Measurements from ENCODE around the gene TMEM151A.

TMEM151A gene

DNA sequence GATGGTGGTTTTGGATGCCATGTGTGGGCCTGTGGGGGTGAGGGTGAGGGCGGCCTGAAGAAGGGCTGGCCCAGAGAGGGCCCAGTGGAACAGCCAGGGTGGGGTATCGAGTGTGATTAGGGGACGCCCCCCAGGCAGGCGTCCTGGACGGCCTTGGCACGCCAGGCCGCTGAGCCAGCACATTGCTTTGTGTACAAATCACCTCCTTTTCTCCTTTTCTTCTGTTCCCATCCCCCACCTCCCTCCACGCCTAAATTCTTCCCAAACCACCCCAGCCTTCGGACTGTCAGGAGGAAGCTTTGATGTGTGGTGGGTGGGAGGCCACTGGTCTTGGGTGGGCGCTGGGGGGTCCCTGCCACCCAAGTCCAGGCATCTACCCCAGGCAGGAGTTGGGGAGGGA, 33.0 kb downstream of the TMEM151A start:
- no peak for DNase-seq (ENCODE audit: low read depth)

DNA sequence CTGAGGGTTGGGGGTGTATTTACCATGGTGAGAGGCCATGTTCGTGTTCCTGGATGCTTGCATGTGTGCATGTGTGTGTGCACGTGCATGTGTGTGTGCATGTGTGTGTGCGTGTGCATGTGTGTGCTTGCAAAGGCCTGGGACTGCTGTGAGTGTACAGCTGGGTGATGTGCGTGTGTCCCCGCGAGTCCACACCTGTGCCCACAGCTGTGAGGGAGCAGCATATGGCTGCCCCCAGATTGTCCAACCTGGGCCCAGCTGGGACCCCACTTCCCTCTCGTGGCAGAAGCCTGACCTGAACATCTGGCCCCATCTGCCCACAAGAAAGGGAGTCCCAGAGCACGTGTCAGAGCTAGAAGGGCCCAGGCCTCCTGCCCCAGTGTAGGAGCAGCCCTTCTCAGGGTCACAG, 33.6 kb downstream of the TMEM151A start:
- no peak for DNase-seq (ENCODE audit: low read depth)

DNA sequence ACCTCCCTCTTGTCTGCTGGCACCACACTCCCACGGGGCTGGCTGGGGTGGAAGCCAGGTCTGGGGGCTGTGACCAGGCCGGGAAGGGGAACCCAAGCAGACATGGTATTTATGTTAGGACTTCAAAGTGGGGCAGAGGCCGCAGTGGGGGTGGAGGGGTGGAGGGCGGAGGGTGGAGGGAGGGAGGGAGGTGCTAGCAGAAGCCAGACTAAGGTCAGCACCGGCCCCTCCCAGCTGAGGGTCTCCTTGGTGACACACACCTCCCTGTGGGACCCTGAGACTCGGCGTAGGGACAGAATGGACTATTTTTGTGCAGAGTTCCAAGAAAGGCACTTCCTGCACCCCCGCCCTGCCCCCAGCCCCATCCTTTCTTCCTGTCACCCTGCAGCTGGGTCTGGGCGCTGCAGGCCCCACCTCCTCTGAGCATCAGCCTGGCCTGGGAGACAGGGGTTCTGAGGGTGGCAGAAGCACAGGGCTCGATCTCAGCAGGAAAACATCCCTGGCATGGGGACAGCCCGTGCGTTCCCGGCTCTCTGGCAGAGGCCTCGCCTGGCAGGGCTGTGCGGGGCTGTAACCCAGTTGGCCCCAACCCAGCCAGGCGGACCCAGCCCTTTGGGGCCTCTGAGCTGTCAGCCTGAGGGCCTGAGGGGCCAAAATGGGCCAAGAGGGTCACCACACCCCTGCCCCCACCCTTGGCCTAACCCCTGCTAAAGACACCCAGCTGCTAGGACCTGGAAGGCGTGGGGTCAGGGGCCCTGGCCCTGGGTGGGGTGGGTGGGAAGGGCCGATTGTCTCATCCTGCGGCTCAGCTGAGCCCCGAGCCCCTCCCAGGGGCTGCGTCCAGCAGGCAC, 34.8 kb downstream of the TMEM151A start:
- no peak for DNase-seq (ENCODE audit: low read depth)

DNA sequence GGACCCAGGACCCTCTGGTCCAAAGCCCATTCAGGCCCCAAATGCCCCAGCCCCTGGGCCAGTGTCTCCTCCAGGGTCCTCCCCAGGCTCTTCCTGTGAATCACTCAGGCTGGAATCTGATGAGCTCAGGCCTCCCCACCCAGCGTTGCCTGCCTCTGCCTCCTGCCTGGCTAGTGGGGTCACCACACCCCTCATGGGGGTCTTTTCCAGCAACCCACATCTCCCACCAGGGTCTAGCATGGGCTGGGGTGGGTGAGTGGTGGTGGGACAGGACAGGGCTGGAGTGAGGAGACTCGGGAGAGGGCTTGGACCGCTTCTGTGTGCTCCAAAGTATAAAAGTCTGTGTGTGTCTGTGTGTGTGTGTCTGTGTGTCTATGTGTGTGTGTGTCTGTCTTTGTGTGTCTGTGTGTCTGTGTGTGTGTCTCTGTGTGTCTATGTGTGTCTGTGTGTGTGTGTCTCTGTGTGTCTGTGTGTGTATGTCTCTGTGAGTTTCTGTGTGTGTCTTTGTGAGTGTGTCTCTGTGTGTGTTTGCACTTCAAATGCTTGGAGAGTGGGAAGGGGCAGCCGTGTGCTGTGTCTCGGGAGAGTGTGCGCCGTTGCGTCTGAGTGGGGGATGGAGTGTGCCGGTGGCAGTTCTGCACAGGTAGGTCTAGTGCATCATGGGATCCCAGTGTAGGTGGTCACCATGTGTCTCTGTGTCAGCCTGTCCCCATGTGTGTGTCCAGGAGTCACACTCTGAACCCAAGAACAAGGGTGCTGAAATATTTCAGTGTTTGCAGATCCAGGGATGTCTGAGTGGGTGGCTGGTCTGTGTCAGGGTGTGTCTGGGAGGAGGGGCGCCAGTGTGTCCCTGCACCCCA, 35.7 kb downstream of the TMEM151A start:
- no peak for DNase-seq (ENCODE audit: low read depth)

DNA sequence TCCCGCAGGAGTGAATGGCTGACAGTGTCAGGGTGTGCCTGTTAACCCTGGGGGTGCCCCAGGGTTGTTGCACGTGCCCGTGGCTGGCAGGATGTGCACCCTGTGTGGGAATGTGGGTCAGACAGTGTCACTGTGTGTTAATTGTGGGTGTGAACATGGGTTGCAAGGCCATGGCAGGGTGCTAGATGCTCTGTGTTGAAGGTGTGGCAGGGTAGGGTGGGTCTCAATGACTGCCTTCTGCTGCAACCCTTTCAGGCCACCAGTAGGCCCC, 36.3 kb downstream of the TMEM151A start:
- DNase-seq (ENCODE audit: low read depth) = no peak

DNA sequence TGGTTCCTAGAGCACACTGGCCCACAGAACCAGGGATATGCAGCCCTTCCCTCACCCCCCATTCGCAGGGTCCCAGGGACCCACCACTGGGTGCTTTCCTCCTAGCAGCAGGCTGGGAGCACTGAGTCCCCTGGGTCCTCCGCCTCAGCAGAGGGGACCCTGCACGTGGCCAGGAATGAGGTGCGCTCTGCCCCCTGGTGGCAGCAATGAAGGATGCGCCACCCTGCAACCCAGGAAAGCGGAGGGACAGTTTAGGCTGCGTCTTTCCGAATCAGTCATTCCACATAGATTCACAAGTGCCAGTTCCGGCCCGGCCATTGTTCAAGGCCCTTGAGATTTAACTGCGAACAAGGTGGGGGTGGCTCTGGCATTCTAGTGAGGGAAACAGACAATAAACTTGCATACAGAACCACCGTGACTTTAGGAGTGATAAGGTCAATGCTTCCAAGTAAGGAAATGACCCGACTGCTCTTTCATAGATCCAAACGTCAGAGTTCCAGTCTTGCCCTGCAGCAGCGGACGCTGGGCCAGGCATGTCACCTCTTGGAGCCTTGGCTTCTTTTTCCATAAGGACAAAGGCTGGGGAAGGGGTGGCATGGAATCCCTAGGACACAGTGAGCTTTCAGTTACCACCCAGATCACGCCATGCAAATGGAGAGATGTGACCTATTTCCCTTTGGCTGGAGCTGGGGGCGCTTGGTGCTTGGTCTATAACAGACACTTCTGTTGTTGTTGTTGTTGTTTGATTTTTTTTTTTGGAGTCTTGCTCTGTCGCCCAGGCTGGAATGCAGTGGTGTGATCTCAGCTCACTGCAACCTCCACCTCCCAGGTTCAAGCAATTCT, 36.8 kb downstream of the TMEM151A start:
- peak; percentile 77 for DNase-seq (ENCODE audit: low read depth)

DNA sequence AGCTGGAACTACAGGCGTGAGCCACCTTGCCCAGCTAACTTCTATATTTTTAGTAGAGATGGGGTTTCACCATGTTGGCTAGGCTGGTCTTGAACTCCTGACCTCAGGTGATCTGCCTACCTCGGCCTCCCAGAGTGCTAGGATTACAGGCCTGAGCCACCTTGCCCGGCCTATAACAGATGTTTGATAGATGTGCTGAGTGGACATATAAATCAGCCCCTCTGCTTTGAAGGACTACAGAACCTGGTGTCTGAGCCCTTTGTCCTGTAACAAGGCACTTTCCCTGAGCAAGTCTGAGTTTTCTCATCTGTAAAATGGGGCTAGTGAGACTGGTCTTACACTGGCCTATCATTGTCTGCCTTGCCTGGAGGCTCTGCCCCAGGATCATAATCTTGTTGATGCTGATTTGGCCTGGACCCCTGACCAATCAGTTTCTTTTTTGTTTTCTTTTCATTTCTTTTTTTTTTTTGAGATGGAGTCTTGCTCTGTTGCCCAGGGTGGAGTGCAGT, 37.5 kb downstream of the TMEM151A start:
- no peak for DNase-seq (ENCODE audit: low read depth)

DNA sequence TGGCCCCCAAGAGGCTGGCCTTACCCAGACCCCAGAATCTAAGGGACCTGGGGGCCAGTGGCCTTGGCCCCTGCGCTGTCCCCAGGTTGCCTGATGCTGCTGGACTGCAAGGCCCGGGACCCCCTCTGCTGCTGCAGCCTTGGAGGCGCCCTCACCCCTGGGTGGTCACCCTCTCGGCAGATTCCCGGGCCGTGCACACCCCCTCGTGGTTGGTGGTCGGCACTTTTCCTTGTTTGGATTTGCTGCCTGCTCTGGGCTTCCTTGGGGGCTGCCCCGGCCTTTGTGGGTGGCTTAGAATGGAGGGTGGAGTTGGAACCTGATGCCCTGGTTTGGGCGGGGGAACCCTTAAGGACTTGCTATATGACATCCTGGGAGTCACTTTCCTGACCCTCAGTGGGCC, 39.2 kb downstream of the TMEM151A start:
- no peak for DNase-seq (ENCODE audit: low read depth)

DNA sequence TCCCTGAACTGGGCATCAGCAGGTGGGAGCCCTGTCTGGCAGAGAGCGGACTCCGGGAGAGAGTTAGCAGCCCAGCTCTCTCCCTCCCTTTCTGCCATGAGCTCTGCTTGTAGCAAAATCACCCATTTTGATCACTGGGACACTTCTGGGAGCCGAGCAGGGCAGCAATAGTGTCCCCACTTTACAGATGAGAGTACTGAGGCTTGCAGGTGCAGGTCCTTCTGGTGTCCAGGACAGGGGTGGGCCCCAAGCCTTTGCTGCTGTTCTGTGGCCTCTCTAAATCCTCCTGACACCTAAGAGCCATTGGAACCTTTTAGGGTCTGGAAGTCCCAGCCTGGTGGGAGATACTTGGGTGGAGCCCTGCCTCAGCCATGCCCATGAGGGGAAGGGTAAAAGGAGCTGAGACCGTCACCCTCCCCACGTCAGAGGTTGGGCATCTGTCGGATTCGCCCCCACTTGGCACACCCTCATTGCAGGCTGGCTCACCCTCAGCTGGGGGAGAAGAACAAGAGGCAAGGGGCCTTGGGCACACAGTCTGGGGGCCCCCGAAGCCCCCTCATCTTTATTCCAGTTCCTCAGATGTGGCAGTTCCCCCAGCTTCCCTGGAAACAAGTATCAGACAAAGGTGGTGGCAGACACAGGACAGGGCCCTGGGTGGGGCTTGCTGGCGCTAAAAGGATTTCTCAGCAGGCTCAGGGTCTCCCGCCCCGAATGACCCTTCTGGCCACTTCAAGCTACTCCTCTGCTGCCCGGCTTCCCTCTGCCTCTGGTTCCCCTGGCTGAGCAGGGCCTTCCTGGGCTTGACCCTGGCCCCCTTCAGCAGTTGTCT, 40.1 kb downstream of the TMEM151A start:
- no peak for DNase-seq (ENCODE audit: low read depth)

DNA sequence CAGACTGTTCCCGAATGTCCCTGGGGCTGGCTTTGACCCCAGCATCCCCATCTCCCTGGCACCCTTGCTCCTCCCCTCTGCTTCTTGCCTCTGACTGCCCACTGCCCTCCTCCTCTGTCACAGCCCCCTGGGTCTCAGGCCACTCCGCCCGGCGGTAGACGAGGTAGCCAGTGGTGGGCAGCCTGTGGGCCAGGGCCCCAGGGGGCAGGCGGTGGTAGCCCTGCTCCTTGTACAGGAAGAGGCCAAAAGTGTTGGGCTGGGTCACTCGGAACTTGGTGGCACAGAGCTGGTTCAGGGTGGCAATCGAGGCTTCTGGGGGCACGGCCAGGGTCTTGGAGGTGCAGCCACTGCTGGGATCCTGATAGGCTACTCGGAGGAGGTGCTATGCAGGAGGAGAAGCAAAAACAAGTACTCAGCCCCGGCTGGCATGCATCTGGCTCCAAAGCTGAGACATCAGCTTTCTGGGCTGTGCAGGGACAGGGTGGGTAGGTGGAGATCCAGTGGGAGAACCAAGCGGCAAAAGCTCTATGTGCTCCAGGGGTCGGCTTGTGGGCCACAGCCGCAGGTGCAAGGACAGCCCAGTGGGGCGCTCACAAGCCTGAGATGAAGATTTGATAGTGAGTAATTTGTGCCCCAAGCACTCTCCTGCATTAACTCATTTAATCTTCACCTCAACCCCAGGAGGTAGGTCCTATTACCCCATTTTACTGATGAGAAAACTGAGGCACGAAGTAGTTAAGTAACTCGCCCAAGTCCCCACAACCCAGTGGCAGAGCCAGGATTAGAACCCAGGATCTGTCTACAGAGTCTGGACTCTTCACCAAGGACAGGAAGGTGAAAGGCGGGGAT, 40.9 kb downstream of the TMEM151A start:
- DNase-seq (ENCODE audit: low read depth) = no peak

DNA sequence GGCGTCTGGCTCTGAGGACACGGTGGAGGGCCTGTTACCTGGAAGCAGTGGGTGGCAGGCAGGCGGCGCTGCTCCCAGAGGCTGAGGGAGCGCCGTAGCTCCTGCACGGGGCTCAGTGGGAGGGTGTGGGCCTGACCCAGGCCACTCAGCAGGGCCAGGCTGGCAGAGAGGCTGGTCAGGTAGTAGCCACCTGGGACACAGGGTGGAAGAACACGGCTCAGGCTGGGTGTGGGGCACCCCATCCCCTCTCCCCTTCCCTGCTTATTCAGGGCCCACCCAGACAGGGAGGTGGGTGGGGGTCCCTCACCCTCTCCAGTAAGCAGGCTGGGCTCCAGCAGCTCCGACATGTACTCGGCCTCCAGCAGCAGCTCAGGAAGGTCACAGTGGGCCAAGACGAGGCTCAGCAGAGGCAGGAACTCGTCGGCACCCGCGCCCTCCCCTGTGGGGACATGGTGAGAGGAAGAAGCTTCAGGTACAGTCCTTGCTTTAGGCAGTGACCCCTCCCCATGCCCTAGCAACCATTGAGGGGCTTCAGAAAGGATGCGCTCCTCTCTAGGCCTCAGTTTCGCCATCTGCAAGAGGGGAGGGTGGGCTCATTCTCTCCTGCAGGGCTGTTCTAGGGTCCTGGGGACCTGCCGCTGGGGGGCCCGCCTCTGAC, 41.7 kb downstream of the TMEM151A start:
- no peak for DNase-seq (ENCODE audit: low read depth)

DNA sequence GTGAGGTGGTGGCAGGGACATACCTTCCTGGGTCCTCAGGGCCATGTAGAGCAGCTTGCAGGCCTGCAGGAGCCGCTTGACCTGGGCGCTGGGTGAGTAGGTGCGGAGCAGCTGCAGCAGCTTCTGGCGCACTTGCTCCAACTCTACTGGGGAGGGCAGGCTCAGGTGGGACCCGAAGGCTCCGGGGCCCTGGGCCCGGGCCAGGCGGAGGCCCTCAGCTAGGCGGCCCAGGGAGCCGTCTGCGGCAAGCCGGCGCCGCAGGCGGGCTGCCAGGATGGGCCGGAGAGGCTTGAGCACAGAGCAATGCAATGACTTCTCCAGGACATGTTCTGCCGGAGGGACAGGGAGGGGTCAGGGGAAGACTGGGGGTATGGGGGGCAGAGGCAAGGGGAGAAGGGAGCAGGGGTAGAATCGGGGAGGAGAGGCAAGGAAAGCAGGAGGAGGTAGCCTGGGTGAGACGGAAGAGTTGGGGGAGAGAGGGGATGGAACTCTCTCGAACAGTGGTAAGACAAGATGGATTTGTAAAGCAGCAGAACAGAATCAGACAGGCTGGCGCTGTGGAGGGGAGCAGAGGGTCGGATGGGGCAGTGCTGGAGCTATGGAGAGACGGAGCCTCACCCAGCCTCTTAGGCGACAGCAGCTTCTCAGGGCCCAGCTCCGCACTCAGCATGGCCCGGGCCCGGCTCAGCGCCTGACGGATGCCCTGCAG, 42.4 kb downstream of the TMEM151A start:
- DNase-seq (ENCODE audit: low read depth) = no peak

DNA sequence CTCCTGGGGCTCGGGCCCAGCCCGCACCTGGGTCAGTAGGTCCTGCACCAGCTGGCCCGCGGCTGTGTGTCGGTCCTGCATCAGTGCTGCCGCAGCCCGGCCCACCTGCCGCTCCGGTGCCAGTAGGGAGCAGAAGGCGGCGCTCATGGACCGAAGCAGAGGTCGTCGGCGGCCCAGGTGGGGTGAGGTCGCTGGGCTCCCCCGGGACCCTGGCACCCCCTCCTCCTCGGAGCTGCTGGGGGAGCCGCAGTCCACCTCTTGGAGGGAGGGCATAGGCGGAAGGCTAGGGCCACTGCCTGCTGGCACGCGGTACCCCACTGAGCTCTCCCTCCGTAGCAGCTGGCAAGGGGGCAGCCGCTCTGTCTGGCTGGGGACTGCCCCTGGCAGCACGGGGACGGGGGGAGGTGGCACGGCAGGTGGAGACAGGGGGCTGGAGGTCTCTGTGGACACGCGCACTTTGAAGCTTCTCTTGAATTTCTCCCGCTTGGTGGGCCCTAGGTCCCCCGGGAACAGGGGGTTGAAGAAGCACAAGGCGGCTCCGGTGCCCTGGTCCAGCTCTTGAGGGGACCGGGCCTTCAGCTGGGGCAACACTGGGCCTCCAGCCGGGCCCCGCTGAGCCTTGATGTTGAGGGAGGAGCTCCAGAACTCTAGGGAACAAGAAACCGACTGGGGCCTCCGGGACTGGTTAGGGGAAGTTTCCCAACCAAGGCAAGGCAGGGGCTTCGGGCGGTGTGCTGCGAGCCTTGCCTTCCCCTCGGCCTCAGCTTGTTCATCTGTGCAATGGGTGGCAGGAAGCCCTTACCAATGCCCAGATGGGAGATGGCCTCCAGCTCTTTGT, 43.1 kb downstream of the TMEM151A start:
- DNase-seq (ENCODE audit: low read depth) = no peak

DNA sequence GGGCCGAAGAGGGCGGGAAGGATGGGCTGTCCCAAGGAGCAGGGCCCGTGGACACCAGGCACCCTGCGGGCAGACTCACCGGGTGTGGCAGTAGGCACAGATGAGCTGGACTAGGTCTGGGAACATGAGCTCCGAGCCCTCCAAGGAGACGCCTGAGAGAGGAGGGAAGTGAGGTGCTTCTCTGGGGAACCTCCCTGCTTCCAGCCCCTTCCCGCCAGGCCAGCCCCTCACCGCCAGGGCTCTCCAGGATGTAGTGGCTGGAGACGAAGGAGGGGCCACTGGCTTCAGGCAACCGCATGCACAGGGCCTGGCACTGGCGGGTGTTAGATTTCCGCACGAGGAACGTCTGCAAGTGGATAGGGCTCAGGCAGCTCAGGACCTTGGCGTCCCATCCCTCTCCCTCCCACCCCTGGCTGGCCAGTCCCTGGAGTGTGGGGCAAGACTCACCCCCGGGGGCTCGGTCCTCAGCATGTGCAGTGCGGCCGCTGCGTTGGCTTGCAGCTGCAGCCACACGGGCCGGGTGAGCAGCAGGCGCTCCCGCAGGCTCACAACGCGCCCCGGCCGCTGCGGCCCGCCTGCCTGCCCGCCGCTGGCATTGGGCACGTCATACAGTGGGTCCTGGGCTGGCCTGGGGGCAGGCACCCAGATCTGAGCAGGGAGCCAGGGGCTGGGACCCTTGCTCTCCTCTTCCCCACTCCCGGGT, 44.0 kb downstream of the TMEM151A start:
- no peak for DNase-seq (ENCODE audit: low read depth)

DNA sequence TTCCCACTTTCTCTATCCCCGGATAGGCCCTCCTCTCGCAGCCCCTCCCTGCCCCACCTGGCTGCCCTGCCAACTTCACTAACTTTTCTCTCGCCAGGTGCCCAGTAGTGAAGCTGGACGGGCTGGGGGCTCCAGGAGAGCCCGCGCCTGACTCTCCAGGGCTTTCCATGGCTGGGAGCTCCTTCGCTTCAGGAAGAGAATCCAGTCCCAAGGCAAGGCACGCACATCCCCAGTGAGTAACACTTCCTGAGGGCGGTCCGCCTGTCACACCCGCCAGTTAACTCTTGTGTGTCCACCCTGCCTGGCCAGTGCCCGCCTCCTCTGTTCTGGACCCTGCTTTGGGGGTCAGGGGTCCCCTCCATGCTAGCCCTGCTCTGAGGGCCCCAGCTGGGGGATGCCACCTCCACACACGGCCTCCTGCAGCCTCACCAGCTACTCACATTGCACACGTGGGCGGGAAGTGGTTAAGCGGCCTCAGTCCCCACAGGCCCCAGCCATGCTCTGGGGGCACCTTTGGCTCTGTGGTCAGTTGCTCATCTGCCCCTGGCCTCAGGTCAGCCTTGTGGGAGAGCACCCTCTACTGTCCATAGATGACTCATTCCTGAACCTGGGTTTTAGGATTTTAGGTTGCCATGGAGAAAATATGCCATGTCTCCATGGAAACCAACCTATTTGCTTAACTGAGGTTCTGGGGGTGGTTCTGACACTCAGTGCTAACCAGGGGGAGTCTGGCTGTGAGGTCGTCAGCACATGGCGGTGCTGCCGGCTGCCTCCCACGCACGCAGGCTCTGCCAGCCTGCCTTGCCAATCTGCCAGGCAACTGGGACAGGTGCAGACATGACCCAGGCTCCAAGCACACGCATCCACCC, 44.8 kb downstream of the TMEM151A start, which contains the start of gene RIN1:
Gene RIN1 (minus strand): TSS at position 201 of the 869 bp plus-strand sequence. CDS start 32 bp downstream, at position 169.
- no peak for DNase-seq (ENCODE audit: low read depth)

DNA sequence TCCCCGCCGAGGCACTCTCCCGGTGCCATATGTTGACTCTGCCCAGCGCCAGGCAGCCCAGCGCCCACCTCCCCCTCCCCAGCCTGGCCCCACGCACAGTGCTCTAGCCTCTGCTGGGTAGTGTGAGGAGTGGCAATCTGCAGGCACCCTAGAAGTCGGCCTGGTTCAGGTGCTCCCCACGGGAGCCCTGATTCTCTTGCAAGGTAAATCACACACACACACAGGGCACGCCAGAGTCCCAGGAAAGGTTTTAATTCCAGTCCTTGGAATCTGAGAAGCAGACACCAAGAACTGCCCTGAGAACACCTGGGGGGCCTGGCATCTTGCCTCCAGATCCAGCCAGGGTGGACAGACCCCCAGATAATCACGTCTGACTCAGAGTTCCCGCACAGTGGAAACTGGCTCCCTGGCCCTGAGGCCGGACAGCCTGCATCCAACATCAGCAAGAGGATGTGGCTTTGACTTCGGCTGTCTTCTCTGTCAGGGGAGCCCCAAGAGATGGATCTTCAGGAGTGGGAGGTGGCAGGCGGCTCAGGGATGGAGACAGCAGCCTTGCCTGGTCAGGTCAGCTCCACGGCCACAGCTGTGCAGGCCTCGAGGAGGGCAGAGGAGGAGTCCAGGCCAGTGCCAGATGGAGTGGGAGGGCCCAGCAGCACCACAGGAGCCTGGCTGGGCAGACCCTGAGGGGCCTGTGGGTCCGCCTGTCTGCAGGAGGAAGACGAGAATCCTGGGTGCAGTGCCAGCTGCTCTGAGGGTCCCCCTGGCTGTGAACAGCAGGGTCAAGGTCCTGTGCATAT, 45.6 kb downstream of the TMEM151A start:
- no peak for DNase-seq (ENCODE audit: low read depth)

Data from CMK (cell line).